ENCODE results near the gene FUT7.

FUT7 gene

DNA sequence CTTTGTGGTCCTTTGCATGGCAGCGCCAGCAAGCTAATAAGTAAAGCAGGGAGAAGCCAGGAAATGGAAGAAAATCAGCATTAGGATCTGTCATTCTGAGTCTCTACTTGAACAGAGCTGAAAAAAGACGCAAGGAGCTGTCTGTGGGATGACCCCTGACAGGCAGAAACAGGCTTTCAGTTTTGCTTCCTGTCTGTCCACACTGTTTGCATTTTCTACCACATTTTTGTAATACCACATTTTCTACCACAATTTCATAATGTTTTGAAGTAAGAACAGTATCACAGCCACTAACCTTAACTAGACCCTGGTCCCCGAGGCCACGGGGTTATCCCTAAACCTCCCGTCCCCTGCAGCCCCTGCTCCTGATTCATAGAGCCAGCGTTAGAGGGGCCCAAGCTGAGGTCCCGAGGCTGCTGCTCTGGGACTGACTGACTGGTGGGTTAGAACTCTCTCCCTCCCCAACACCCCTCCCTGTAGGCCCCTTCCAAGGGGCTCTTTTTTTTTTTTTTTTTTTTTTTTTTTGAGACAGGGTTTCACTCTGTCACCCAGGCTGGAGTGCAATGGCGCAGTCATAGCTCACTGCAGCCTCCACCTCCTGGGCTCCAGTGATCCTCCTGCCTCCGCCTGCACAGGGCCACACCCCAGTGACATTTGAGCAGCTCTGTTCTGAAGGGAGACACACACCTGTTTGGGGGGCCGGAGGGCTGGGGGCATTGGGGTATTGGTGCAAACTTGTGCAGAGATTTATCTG, 31.5 kb downstream of the FUT7 start:
- no peak for DNase-seq

DNA sequence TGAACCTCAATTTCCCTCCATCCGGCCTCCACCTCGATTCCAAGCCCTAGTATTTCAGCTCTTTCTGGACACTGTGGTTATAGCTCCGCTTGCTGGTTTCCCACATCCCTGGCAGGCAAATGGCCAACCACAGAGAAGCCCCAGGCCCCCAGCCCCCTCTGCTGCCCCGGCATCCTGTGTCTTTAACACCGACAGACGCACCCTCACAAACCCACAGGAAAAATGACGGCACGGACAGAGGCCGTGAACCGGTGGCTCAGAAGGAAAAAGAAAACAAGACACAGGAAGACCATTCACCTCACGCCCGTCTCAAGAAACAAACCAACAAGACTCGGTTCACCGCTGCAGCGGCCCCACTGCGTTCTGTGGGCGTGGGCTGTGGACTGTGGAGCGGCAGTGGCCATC, 34.1 kb downstream of the FUT7 start:
- no peak for DNase-seq

DNA sequence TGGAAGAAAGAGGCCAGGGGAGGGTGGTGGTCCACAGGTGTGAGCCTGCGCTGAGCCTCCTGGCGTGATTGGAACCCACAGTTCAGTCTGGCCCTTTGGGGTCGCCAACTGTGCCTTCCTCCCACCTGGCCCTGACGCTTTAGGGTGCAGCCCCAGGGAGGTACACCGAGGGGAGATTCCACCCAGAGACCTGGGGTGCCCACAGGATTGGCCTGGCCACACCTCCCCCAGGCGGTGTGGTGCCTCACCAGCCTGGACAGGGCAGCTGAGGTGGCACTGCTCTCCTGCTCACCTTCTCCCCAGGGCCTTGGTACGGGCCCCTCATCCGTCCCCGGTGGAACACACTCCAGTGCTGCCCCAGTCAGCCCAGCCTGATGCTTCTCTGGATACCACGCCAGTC, 34.5 kb downstream of the FUT7 start:
- no peak for DNase-seq

GRCh38 chr9:136996361-136997292, 35.3 kb downstream of the FUT7 start, which contains the start of gene CLIC3:
TSS of gene CLIC3 (minus strand) at chr9:136996568. CDS start at chr9:136996543, 25 bp downstream.
- no peak for DNase-seq

DNA sequence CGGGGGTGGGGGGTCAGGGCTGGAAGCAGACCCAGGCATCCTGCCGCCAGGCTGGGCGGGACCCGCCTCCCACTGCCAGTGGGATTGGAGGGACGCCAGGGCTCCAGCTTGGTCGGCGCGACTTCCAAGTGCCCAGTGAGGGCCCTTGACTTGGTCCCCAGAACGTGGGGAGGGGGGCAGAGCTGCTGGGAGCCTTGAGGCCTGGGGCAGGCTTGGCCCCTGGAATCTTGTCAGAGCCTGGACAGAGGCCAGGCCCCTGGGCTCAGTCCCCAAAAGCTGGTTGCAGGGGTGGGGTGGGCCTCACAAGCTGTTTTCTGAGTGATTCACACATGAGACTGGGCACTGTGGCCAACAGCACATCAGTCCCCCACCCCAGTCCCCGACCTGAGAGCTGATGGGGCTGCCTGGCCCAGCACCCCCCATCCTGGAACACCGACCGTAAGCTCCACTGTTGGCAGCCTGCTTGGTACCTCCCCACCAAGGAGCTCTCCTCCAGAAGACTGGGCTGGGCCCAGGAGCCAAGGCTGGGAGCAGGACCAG, 36.0 kb downstream of the FUT7 start:
- no peak for DNase-seq

DNA sequence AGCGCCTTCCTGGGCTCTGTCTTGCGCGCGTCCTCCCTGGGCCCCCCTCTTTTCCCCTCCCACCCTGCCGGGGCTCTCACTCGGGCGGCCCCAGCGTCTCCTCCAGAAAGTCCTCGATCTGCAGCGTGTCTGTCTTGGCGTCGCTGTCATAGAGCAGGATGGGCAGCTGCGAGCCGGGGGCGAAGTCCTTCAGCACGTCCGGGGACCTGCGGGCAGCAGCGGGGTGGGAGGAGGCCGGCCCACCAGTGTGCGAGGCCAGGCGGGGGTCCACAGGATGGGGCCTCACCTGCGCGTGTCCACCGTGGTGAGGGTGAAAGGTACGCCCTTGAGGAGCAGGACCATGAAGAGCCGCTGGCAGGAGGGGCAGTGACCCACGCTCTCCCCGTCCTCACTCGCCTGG, 36.5 kb downstream of the FUT7 start:
- DNase-seq = no peak

GRCh38 chr9:136994888-136995230, 37.0 kb downstream of the FUT7 start:
- no peak for DNase-seq

- DNase-seq = no peak
Observed at GRCh38 chr9:136994180-136994887, 37.6 kb downstream of the FUT7 start.

DNA sequence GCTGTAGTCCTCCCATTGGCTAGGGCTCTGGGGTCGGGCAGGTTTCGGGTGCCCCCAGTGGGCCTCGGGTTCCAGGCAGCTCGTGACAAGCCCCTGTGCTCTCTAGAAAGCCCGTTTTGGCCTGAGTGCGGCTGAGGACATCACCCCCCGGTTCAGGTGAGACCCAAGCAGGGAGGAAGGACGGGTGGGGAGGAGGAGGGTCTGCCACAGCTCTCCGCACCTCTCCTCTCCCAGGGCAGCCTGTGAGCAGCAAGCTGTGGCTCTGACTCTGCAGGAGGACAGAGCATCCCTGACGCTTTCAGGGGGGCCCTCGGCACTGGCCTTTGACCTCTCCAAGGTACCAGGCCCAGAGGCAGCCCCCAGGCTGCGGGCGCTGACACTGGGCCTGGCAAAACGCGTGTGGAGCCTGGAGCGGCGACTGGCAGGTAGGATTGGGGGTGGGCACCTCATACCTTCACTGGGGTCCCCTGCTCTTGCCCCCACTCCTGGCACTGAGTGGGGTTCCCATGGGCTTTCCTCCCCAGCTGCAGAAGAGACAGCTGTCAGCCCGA, 39.0 kb downstream of the FUT7 start:
- DNase-seq = no peak

DNA sequence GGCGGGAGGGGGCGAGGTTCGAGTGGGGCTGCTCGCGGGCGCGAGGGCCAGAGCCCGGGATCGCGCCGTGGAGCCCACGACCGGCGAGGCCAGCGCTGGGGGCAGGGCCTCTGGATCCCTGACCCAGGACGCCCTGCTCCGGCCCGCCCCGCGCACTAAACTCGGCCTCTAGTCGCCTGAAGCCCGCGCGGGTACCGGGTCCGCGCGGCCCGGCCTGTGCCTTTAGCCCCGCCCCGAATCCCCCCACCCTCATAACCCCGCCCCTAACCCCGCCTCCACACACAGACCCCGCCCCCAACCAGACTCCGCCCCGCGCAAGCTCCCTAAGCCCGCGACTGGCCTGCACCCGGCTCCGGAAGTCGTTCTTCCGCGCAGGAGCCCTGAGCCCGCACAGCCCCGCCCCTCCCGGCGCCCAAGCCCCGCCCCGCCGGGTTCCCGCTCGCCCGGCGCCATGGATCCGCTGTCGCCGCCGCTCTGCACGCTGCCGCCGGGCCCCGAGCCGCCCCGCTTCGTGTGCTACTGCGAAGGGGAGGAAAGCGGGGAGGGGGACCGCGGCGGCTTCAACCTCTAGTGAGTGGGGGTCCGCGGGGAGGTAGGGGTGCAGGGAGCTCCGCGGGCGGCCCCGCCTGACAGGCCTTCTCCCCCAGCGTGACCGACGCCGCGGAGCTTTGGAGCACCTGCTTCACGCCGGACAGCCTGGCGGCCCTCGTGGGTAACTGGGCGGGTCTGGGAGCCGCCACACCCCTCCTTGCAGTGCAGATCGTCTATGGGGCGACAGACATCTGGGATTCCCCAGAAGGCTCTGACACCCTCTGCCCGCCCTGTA, 39.7 kb downstream of the FUT7 start, which contains the start of gene PAXX:
Gene PAXX, plus strand, starts transcription at position 430 of the 826 bp plus-strand sequence. Its CDS starts 22 bp downstream, at position 452.
- DNase-seq = peak; percentile 75 to 89

DNA sequence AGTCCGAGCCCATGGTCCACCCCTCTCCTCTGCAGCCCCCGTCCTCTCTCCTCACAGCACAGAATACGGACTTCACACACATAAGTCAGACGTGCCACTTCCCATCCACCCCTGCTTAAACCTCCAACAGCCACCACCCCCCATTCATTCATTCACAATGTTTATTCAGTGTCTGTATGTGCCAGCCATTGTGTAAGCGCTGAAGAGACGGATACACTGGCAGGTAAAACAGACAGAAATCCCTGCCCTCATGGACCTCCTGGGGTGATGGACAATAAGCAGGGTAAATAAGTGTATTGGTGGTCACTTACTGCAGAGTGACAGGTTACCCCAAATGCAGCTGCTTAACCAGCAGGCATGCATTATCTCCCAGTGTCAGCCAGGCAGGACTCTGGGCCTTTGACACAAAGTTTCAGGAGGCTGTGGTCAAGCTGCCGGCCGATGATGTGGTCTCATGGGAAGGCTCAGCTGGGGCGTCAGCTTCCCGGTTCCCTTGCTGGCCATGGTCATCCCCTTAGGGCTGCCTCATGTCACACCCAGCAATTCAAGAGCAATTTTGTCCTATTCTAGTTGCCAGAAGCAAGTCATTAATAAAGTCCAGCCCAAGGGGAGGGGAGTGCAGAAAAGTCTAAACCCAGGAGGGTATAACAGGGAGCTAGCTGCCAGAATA, 41.5 kb downstream of the FUT7 start:
- DNase-seq = no peak

DNA sequence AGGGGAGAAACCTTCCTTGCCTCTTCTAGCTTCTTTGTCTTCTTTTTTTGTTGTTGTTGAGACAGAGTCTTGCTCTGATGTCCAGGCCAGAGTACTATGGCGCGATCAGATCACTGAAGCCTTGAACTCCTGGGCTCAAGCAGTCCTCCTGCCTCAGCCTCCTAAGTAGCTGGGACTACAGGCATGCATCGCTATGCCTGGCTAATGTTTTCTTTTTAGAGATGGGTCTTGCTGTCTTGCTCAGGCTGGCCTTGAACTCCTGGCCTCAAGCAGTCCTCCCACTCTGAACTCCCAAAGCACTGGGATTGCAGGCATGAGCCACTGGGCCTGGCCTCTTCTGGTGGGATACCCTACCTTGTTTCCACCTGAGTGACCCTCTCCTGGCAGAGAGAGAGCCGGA, 43.0 kb downstream of the FUT7 start:
- DNase-seq = no peak

DNA sequence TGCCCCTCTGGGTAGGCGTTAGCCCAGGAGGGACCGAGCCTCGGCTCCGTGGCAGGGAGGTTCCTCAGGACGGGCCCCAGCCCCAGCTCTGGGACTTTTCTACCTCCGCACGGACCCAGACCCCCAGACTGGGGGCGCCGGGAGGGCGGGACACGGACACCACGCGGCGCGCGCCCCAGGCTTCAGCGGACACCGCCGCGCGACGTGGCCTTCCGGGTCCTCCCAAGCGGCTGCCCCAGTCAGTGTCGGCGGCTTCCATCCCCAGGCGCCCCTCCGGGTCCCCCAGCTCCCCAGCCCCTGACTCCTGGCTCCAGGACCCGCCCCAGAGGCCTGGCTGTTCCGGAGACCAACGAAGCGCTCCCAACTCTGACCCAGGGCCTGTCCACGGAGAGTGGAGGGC, 46.0 kb downstream of the FUT7 start:
- no peak for DNase-seq

DNA sequence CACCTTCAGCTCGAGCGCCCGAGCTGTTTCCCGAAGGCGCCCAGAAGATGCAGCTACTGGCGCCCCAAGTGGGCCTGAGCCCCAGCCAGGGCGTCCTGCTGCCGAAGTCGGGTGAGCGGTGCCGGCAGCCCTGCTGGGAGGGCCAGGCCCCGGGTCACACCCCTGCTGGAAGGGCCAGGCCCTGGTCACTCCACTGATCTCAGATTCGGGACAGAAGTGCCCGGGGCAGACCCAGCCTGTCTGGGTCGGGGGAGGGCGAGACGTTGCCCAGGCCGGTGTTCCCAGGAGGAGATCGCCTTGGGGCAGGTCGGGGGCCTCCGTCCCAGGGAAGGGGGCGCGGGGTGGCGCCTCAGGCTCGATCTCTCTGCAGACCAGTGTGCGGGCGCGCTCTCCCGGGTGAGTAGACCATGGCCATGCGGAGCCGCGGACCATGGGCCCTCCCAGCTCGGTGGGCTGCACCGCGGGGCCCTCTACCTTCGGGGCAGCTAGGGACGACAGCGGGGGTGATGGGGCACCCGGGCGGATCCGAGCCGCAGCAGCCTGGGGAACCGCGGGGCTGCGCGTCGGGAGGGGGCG, 46.8 kb downstream of the FUT7 start:
- DNase-seq = no peak

GRCh38 chr9:136984464-136985026, 47.3 kb downstream of the FUT7 start:
- DNase-seq = no peak

- DNase-seq = no peak
Observed at GRCh38 chr9:136983656-136984314, 48.1 kb downstream of the FUT7 start.

- DNase-seq = no peak
Observed at GRCh38 chr9:136983167-136983566, 48.7 kb downstream of the FUT7 start.

GRCh38 chr9:136982232-136983051, 49.4 kb downstream of the FUT7 start, which contains the start of gene LCNL1:
TSS of gene LCNL1 (plus strand) at chr9:136982993. CDS start at chr9:136983587, 594 bp downstream.
- no peak for DNase-seq
